Vagina (tissue), 2 donors: ENCODE data around the gene DNAH14.

Source experiments
- POLR2AphosphoS5 ChIP-seq, 2 donors: sonication (generic); formaldehyde crosslinking; IDR thresholded peaks; one replicate each; pipeline ENCODE4 v1.9.0; 2017; ENCODE audit warnings: antibody characterized with exemption in 2 of 2, mild to moderate bottlenecking in 2 of 2, low read depth in 1 of 2; ENCODE audit not compliant: insufficient read depth in 1 of 2
- TF ChIP-seq, protein P1 (sequence below), 3 experiments: fragments of 450-650 bp in 2 of 3; fragments of 200-600 bp in 1 of 3; sonication (generic) in 1 of 3; IDR thresholded peaks; one replicate each; pipeline ENCODE4 v1.5.1; 2017 to 2019; ENCODE audit warnings: antibody characterized with exemption in 3 of 3, mild to moderate bottlenecking in 2 of 3, moderate library complexity in 2 of 3

DNA sequence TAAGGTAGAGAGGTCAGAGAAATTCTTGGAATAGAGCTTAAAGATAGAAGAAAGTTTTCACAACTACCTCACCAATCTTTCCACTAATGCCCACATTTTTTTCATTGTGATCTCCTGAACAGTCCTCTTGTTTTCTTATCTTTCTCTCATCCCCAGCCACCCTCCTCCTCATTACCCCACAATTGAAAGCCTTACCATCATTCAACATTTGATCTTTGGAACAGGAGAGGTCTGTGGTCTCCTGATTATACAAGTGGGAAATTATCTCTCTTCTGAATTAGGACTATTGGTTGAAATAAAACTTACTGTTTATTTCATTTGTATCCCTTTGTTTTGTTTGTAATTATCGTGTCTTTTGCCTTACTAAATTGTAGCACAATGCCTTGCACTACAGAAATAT is 29.6 kb downstream of the DNAH14 start:
- TF ChIP-seq, protein P1, sequence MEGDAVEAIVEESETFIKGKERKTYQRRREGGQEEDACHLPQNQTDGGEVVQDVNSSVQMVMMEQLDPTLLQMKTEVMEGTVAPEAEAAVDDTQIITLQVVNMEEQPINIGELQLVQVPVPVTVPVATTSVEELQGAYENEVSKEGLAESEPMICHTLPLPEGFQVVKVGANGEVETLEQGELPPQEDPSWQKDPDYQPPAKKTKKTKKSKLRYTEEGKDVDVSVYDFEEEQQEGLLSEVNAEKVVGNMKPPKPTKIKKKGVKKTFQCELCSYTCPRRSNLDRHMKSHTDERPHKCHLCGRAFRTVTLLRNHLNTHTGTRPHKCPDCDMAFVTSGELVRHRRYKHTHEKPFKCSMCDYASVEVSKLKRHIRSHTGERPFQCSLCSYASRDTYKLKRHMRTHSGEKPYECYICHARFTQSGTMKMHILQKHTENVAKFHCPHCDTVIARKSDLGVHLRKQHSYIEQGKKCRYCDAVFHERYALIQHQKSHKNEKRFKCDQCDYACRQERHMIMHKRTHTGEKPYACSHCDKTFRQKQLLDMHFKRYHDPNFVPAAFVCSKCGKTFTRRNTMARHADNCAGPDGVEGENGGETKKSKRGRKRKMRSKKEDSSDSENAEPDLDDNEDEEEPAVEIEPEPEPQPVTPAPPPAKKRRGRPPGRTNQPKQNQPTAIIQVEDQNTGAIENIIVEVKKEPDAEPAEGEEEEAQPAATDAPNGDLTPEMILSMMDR (IDR thresholded peaks at IDR 0.05) = no peak
- no peak for TF ChIP-seq POLR2AphosphoS5 (IDR thresholded peaks at IDR 0.05; ENCODE audit: insufficient read depth in 1 of 2, low read depth in 1 of 2)
